Neuron (in vitro differentiated cells): ENCODE data around the gene TEX26.

Source experiments
- H2AFZ ChIP-seq: one replicate; pipeline ENCODE4 v1.6.1; 2013; ENCODE audit warnings: low read depth, mild to moderate bottlenecking, inconsistent platforms, low read length, moderate library complexity
- H3K27me3 ChIP-seq: one replicate; pipeline ENCODE4 v1.6.1; 2013; ENCODE audit warnings: low read length; ENCODE audit not compliant: insufficient read depth
- H3K36me3 ChIP-seq: one replicate; pipeline ENCODE4 v1.6.1; 2013; ENCODE audit warnings: low read length; ENCODE audit not compliant: insufficient read depth
- H3K4me1 ChIP-seq: one replicate; pipeline ENCODE4 v1.6.1; 2013; ENCODE audit warnings: low read length; ENCODE audit not compliant: insufficient read depth
- H3K4me3 ChIP-seq: 2 replicates; pipeline ENCODE4 v1.5.1; 2013; ENCODE audit warnings: mild to moderate bottlenecking, low read length, moderate library complexity
- H3K9me3 ChIP-seq: one replicate; pipeline ENCODE4 v1.6.1; 2013; ENCODE audit warnings: low read length

The TEX26 gene

GRCh38 chr13:30932481-30933353 lies at the start of gene TEX26:
Gene TEX26, plus strand, starts transcription at chr13:30932656. Its CDS starts 60 bp downstream, at chr13:30932716.
- H3K9me3 ChIP-seq: no peaks in the 10 kb centered on the region
- no peaks in the 10 kb centered on the region for H3K36me3 ChIP-seq
- no peak within 1 kb of the TSS for H3K4me3 ChIP-seq
- no peak within 1 kb of the TSS for H2AFZ ChIP-seq
- peaks cover 2% of the 10 kb centered on the region for H3K27me3 ChIP-seq
- H3K4me1 ChIP-seq: peaks cover 9% of the 10 kb centered on the region

- Histone ChIP-seq H3K4me3 (no peak overlapping the region), H3K9me3 (no peaks in the 10 kb centered on the region), H3K27me3 (no peaks in the 10 kb centered on the region), H3K4me1 (peaks cover 6% of the 10 kb centered on the region), H2AFZ (no peak overlapping the region), H3K36me3 (no peaks in the 10 kb centered on the region)
Observed at GRCh38 chr13:30882996-30883766, 49.3 kb upstream of the TEX26 start.

- H3K9me3 ChIP-seq: no peaks in the 10 kb centered on the region
- H3K4me3 ChIP-seq: no peak overlapping the region
- H3K4me1 ChIP-seq: peaks cover 6% of the 10 kb centered on the region
- no peaks in the 10 kb centered on the region for H3K27me3 ChIP-seq
- H3K36me3 ChIP-seq: no peaks in the 10 kb centered on the region
- H2AFZ ChIP-seq: no peak overlapping the region
Observed at GRCh38 chr13:30884543-30884942, 47.9 kb upstream of the TEX26 start.

- Histone ChIP-seq H3K4me3 (no peak overlapping the region), H3K36me3 (no peaks in the 10 kb centered on the region), H2AFZ (no peak overlapping the region), H3K27me3 (no peaks in the 10 kb centered on the region), H3K9me3 (no peaks in the 10 kb centered on the region), H3K4me1 (no peaks in the 10 kb centered on the region)
Observed at GRCh38 chr13:30889196-30889690, 43.2 kb upstream of the TEX26 start.

GRCh38 chr13:30892966-30893365 lies 39.5 kb upstream of the TEX26 start:
- H3K36me3 ChIP-seq: no peaks in the 10 kb centered on the region
- no peak overlapping the region for H2AFZ ChIP-seq
- H3K9me3 ChIP-seq: no peaks in the 10 kb centered on the region
- no peaks in the 10 kb centered on the region for H3K27me3 ChIP-seq
- H3K4me3 ChIP-seq: no peak overlapping the region
- peaks cover 7% of the 10 kb centered on the region for H3K4me1 ChIP-seq

GRCh38 chr13:30895773-30896172 lies 36.7 kb upstream of the TEX26 start:
- Histone ChIP-seq H3K4me3 (no peak overlapping the region), H3K4me1 (peaks cover 7% of the 10 kb centered on the region), H3K36me3 (no peaks in the 10 kb centered on the region), H2AFZ (peak overlapping the region; percentile 56), H3K9me3 (no peaks in the 10 kb centered on the region), H3K27me3 (no peaks in the 10 kb centered on the region)

- Histone ChIP-seq H3K9me3 (no peaks in the 10 kb centered on the region), H3K4me1 (peaks cover 7% of the 10 kb centered on the region), H3K27me3 (no peaks in the 10 kb centered on the region), H3K36me3 (no peaks in the 10 kb centered on the region), H3K4me3 (no peak overlapping the region), H2AFZ (no peak overlapping the region)
Observed at GRCh38 chr13:30898070-30898469, 34.4 kb upstream of the TEX26 start.

GRCh38 chr13:30898678-30899241 lies 33.7 kb upstream of the TEX26 start:
- Histone ChIP-seq H2AFZ (no peak overlapping the region), H3K4me1 (peaks cover 7% of the 10 kb centered on the region), H3K36me3 (no peaks in the 10 kb centered on the region), H3K4me3 (no peak overlapping the region), H3K27me3 (no peaks in the 10 kb centered on the region), H3K9me3 (no peaks in the 10 kb centered on the region)

- no peaks in the 10 kb centered on the region for H3K27me3 ChIP-seq
- H3K36me3 ChIP-seq: no peaks in the 10 kb centered on the region
- no peaks in the 10 kb centered on the region for H3K9me3 ChIP-seq
- no peak overlapping the region for H3K4me3 ChIP-seq
- peaks cover 7% of the 10 kb centered on the region for H3K4me1 ChIP-seq
- no peak overlapping the region for H2AFZ ChIP-seq
Observed at GRCh38 chr13:30900436-30900835, 32.0 kb upstream of the TEX26 start.

- Histone ChIP-seq H3K9me3 (no peaks in the 10 kb centered on the region), H3K27me3 (no peaks in the 10 kb centered on the region), H2AFZ (no peak overlapping the region), H3K4me3 (no peak overlapping the region), H3K4me1 (peaks cover under 1% of the 10 kb centered on the region), H3K36me3 (no peaks in the 10 kb centered on the region)
Observed at GRCh38 chr13:30900952-30901749, 31.3 kb upstream of the TEX26 start.

GRCh38 chr13:30904043-30904442 lies 28.4 kb upstream of the TEX26 start:
- Histone ChIP-seq H3K27me3 (no peaks in the 10 kb centered on the region), H3K4me3 (no peak overlapping the region), H2AFZ (no peak overlapping the region), H3K36me3 (no peaks in the 10 kb centered on the region), H3K4me1 (no peaks in the 10 kb centered on the region), H3K9me3 (no peaks in the 10 kb centered on the region)

GRCh38 chr13:30905932-30906383 lies 26.5 kb upstream of the TEX26 start, which contains the start of gene MEDAG:
Gene MEDAG, plus strand, starts transcription at chr13:30906271. Its CDS starts 245 bp downstream, at chr13:30906516.
- Histone ChIP-seq H3K27me3 (no peaks in the 10 kb centered on the region), H3K36me3 (no peaks in the 10 kb centered on the region), H2AFZ (no peak within 1 kb of the TSS), H3K9me3 (no peaks in the 10 kb centered on the region), H3K4me1 (no peaks in the 10 kb centered on the region), H3K4me3 (no peak within 1 kb of the TSS)
